GM12872 (cell line): Measurements from ENCODE around the gene SOX1.

Experiments
- CTCF ChIP-seq: IDR thresholded peaks from 3 replicates; pipeline ENCODE4 v1.5.1; 2011; ENCODE audit warnings: low read depth, mild to moderate bottlenecking, low read length, moderate library complexity; ENCODE audit not compliant: insufficient read depth

SOX1 gene

GRCh38 chr13:112063807-112064206 is 3.1 kb upstream of the SOX1 start:
- no peak for TF ChIP-seq CTCF

DNA sequence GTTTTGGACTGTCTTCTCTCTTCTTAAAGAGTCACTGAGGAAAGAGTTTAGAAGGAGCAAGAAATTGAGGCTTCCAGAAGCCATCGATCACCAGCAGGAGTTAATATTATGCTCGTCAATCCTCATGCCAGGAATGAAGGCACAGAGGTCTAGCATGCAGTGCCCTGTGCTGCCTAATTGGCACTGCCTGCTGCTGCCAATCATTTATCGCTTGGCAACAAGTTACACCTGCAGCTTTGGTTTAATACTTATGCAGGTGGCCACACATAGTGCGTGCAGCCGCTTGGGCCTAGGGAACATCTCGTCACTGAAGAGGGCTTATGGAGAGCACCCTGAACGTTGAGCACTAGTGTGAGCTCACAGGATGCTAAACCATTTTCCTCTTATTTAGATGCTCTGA is 2.7 kb upstream of the SOX1 start:
- no peak for TF ChIP-seq CTCF

DNA sequence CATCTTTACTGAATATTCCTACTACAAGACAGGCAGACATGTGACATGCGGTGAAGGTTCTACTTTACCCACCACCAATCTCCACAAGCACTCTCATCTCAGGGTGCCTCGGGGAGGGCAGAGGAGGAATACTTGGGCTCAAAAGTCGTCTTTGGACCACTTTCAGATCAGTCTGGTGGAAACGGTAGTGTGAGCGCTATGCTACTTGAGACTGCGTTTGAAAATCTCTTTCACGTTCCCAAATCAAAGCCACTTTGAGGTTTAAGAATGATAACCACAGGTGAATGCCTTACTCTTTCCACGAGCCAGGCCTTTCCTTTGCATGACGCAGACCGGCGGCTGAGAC is 1.5 kb upstream of the SOX1 start:
- no peak for TF ChIP-seq CTCF

DNA sequence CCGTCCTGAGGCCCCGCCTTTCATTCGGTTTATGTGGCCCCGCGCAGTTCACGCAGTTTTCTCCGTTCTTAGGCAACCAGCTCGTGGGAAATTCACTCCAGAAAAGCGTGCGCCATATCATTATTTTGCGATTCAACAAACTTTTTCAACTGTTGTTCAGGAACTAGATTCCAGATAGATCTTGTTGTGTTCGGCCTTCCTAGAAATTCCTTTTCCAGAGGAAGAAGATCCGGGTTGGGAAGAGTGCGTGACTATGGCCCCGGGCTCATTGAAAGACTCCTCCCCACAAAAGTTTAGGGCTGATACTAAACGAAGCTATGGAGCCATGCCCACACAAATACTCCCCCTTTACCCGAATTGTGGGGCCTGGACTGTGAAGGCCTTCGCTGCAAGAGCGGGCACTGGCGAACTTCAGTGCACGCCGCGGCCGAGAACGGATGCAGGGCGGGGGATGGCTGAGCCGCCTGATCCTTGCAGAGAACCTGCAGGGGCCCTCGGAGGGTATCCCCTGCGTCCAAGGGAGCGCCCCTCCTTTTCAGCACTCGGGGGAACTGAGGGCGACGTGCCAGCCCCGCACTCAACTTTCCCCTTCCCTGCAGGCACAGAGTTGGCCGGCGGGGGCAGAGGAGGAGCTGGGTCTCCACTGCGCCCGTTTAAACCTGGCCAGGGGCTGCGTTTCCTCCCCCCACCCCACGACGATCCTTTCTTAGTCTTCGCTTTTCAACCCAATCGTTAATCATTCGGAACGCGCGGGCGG is 904 bp upstream of the SOX1 start:
- no peak for TF ChIP-seq CTCF

DNA sequence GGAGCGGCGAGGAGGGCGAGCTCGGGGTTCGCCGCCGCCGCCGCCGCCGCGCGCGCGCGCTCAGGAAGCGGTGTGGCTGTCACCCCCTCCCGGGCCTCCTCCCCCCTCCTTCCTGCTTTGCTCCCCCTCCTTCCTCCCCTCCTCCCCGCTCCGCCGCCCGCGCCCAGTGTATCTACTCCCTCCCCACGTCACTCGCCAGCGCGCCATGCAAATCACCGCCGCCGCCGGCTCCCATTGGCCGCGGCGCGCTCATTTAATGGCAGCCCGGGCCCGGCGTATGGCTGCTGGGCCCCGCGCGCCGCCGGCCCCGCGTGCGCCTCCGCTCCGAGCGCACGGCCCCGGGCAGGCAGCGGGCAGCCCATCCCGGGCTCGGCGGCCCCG is 335 bp upstream of the SOX1 start:
- no peak for TF ChIP-seq CTCF

DNA sequence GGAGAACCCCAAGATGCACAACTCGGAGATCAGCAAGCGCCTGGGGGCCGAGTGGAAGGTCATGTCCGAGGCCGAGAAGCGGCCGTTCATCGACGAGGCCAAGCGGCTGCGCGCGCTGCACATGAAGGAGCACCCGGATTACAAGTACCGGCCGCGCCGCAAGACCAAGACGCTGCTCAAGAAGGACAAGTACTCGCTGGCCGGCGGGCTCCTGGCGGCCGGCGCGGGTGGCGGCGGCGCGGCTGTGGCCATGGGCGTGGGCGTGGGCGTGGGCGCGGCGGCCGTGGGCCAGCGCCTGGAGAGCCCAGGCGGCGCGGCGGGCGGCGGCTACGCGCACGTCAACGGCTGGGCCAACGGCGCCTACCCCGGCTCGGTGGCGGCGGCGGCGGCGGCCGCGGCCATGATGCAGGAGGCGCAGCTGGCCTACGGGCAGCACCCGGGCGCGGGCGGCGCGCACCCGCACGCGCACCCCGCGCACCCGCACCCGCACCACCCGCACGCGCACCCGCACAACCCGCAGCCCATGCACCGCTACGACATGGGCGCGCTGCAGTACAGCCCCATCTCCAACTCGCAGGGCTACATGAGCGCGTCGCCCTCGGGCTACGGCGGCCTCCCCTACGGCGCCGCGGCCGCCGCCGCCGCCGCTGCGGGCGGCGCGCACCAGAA is 1.1 kb downstream of the SOX1 start:
- no peak for TF ChIP-seq CTCF

DNA sequence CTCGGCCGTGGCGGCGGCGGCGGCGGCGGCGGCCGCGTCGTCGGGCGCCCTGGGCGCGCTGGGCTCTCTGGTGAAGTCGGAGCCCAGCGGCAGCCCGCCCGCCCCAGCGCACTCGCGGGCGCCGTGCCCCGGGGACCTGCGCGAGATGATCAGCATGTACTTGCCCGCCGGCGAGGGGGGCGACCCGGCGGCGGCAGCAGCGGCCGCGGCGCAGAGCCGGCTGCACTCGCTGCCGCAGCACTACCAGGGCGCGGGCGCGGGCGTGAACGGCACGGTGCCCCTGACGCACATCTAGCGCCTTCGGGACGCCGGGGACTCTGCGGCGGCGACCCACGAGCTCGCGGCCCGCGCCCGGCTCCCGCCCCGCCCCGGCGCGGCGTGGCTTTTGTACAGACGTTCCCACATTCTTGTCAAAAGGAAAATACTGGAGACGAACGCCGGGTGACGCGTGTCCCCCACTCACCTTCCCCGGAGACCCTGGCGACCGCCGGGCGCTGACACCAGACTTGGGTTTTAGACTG is 1.7 kb downstream of the SOX1 start:
- TF ChIP-seq CTCF, result no peak
